Activated naive CD4-positive, alpha-beta T cell treated with anti-CD3 and anti-CD28 coated beads, Interleukin-2, amount 50 U/mL, for 16 hours (primary cell): ENCODE data around the gene IQCM.
"Not testable (repeated sequence)": the region's sequence is repeated elsewhere in the genome, so short reads cannot be mapped to it uniquely, and the experiment has no call there.

Source experiments
- DNase-seq: peaks from one replicate; pipeline ENCODE4 v3.0.0-alpha.2; 2020

IQCM gene

DNA sequence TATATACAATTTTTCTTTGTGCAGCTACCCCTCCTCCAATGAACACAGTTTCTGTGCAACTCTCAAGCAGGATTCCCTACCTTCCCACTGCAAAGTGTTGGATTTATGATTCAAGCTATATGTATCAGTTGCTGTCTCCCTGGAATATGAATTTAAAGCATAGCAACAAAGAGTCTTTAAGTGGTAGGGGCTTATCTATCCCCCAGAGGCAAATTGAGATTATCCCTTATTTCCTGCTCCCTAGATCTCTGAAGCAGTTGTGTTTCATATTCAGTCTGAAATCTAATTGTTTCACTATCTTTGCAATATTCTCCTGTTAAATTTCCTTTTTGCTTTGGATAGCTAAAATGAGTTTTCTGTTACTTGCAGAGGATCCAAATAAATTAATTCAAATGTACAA, 263.0 kb downstream of the IQCM start:
- DNase-seq: no peak

- DNase-seq: no peak
Observed at GRCh38 chr4:149549911-149550310, 265.7 kb downstream of the IQCM start.

GRCh38 chr4:149534779-149535178, 280.9 kb downstream of the IQCM start:
- no peak for DNase-seq

GRCh38 chr4:149531861-149532260, 283.8 kb downstream of the IQCM start:
- no peak for DNase-seq

- no peak for DNase-seq
Observed at GRCh38 chr4:149523039-149523438, 292.6 kb downstream of the IQCM start.

- no peak for DNase-seq
Observed at GRCh38 chr4:149521611-149522425, 293.8 kb downstream of the IQCM start.

GRCh38 chr4:149518471-149518870, 297.2 kb downstream of the IQCM start:
- DNase-seq: no peak

DNA sequence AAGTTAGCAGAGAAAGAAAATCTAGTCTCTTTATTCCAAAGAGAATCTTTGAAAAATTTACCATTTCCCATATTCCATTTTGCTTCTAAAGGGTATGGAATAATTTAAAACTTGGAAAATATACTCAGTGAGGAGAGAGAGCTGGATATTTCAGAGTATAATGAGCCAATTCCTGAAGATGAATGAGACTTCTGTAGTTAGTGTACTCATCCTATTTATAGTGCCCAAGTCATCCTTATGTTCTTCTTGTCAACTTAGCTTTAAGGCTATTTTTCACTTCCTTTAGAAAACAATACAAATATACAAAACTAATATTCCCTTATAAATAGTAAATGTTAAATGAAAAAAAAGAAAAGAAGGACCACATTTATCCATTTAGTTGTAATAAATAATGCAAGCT, 302.6 kb downstream of the IQCM start:
- no peak for DNase-seq

GRCh38 chr4:149512501-149512900, 303.1 kb downstream of the IQCM start:
- no peak for DNase-seq

DNA sequence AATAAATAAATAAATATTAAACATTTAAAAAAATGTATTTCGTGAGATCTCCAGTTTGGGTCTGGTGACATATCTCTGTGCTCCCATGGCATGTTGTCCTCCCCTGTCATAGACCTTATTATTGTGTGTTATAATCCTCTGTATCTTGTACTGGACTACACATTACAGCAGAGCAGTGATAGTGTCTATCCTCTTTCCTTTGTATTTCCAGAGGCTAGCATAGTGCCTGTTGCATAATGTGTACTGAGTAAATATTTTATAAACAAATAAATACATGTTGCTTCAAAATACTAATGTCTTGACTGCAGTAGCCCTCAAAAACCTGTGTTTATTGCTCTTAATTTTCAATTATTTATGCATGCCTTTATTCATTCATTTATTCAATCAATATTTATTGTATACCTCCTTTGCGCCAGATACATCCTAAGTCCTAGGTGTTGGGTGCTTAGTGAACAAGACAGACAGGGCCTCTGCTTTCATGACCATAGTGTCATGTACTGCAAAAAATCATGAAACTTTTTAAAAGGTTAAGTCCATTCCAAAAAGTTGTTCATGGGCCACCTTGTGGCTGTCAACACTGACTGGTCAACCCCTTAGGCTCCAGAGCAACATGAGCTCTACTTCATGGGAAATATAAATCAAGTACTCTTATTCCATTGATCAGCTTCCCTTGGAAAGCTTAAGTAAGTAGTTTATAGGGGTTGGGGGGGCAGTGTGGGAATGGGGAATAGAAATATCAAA, 303.9 kb downstream of the IQCM start:
- no peak for DNase-seq

- DNase-seq: not testable (repeated sequence)
Observed at GRCh38 chr4:149507309-149507708, 308.3 kb downstream of the IQCM start.

DNA sequence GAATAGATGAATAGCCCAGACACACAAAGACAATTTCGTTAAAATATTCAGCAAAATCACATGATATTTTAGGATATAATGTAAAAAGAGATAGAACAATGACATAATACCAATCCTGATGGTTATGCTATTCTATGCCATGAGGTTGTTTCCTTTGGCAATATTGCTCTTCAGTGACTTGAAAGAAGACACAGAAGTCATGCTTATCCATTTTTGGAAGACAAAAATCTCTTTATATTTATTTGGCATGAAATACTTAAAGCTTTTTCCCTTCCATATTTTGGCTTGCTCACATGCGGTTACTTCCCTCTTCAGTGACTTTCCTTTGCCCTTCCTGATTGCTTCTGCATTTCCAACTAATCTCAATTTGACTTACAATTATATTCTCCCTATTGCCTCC, 314.8 kb downstream of the IQCM start:
- no peak for DNase-seq

GRCh38 chr4:149499726-149500125, 315.9 kb downstream of the IQCM start:
- DNase-seq: no peak

DNA sequence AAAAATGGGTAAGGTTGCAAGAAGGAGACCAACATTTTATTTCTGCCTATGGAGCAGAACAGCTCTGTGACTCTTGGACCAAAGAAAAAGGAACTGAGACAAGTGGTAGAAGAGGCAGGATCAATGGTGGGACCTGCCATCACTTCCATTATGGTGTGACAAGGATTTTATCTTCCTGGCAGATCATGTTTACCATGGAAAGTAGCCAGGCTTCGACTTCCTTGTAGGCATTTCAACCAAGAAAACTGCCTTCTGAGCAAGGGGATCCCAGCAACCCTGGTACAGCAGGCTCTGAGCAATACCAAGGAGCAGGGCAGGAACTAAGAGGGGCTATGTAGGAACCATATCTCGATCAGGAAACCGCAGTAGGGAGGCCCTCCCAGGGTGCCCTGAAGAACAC, 317.4 kb downstream of the IQCM start:
- DNase-seq: no peak

GRCh38 chr4:149493492-149493891, 322.2 kb downstream of the IQCM start:
- no peak for DNase-seq

- DNase-seq: no peak
Observed at GRCh38 chr4:149489321-149489720, 326.3 kb downstream of the IQCM start.

DNA sequence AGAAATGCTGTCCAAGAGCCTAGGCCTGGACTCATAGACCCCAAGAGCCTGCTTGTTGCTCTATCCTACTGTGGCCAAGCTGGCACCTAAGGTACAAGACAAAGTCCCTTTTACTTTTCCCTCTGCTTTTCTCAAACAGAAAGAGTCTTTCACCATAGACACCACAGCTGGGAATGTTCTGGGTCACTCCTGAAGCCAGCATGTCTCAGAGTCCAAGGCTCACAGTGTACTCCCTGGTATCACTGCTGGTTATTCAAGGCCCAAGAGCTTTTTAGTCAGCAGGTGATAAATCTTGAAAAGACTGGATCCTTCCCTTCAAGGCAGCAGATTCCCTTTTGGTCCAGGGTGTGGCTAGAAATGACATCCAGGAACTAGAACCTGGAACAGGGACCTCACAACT, 328.8 kb downstream of the IQCM start:
- no peak for DNase-seq

GRCh38 chr4:149468669-149469068, 347.0 kb downstream of the IQCM start:
- not testable (repeated sequence) for DNase-seq

DNA sequence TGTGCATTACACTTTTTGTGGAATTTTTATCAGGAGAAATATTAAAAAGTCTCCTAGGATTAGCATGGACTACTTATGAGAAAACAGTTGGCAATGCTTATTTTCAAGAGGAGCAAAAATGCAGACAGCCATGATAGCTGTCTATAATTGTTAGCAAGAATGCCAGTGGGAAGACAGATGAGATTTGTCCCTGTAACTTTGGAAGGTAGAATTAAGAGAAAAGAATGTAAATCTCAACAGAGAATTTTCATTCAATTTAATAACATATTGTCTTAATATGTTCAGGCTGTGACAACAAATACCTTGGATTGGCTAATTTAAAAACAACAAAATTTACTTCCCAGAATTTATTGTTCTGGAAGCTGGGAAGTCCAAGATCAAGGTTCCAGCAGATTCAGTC, 349.2 kb downstream of the IQCM start:
- no peak for DNase-seq

DNA sequence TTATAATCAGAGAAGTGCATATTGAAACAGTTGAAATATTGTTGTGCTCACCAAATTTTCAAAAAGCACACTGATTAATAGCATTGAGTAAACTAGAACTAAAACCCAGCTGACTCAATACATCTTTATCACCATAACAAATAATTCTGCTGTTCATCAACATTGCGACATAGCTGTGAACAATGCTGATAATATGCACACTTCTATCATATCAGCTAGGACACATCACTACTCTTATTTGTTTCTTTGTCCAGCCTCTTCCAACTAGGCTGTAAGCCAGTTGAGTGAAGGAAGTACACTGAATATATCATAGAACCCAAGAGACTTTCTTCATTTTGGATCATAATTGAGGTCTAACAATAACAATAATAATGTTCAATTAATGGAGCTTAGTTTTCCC, 349.7 kb downstream of the IQCM start:
- DNase-seq: no peak

- no peak for DNase-seq
Observed at GRCh38 chr4:149443537-149443936, 372.1 kb downstream of the IQCM start.

DNA sequence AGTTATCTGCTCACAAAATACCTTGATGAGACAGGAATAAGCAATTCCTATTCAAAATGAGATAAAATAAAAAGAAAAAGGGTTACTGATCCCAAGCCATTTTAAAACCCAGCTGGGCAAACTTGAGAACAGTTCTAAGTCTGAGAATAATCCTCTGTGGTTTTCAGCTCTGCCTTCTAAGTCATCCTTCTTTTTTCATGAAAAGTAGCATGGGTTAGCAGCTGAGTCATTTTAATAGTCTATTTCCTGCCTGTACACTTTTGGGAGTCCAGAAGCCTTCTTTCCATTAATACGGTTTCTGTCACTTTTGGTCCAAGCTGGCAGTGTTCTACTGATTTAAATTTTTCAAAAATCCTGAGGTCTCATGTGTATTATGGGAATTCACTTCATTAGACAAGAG, 374.3 kb downstream of the IQCM start:
- no peak for DNase-seq

DNA sequence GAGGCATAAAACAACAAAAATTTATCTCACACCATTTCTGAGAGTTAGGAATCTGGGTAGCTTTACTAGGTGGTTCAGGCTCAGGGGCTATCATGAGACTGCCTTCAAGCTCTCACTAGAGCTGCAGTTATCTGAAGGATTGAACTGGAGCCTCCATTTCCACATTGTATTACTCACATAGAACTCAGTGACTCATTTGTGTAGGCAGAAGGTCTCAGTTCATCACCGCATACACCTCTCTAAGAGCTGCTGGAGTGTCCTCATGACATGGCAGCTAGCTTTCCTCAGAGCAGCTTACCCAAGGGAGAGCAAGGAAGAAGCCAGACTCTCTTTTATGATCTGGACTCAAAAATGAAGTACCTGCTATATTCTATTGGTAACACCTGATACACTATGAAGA, 389.2 kb downstream of the IQCM start:
- no peak for DNase-seq

- no peak for DNase-seq
Observed at GRCh38 chr4:149409555-149409962, 406.1 kb downstream of the IQCM start.

GRCh38 chr4:149409146-149409545, 406.5 kb downstream of the IQCM start:
- no peak for DNase-seq
